IMR-90 (cell line): ENCODE data around the gene LRP11. TPM values are rescaled to one million over a fixed set of nuclear protein-coding genes. Genes with fewer than 3 reads are reported as not detected.
A peak's percentile ranks its signal among the peaks of the same experiment; 100 is the strongest.

Experiments
- ATAC-seq: fragments of 200-7000 bp; cut with Tn5 transposase; 2 replicates; pipeline ENCODE4 v1.9.1; 2020; ENCODE audit warnings: low read depth, mild to moderate bottlenecking, moderate library complexity
- BruUV-seq: library from RNA; stranded (reverse); fragments of 400-500 nt; replicated peaks from 2 replicates; lab custom pipeline; 2021; lab: Mats Ljungman, UMichigan
- CTCF ChIA-PET: fragments of 300-600 bp; formaldehyde crosslinking; extraction: SDS; loops from one replicate; lab custom pipeline; 2021; ENCODE audit warnings: antibody characterized with exemption; lab: Yijun Ruan, JAX
- POLR2A ChIA-PET: fragments of 300-600 bp; sonication (Branson Sonifier 250); formaldehyde crosslinking; loops from one replicate; lab custom pipeline; 2022; ENCODE audit warnings: antibody characterized with exemption; ENCODE audit not compliant: unreplicated experiment; lab: Charles Lee
- DNase-seq: peaks from one replicate; pipeline ENCODE4 v3.0.0; 2013
- H2AFZ ChIP-seq: replicated peaks from 2 replicates; pipeline ENCODE3; 2013; ENCODE audit warnings: low read length, mild to moderate bottlenecking; ENCODE audit not compliant: poor library complexity
- H2AK5ac ChIP-seq: 2 replicates; pipeline ENCODE4 v1.6.1; 2013; ENCODE audit warnings: low read depth, low read length, inconsistent platforms
- H2AK9ac ChIP-seq: replicated peaks from 2 replicates; pipeline ENCODE3; 2013; ENCODE audit warnings: mild to moderate bottlenecking, low read depth, low read length, moderate library complexity; ENCODE audit not compliant: poor library complexity
- H2BK120ac ChIP-seq: 2 replicates; pipeline ENCODE4 v1.6.1; 2013; ENCODE audit warnings: low read depth, low read length, inconsistent platforms
- H2BK15ac ChIP-seq: 3 replicates; pipeline ENCODE4 v1.6.1; 2013; ENCODE audit warnings: low read depth, low read length, inconsistent platforms
- H2BK20ac ChIP-seq: 2 replicates; pipeline ENCODE4 v1.6.1; 2013; ENCODE audit warnings: low read depth, mild to moderate bottlenecking, inconsistent platforms, low read length, moderate library complexity
- H2BK5ac ChIP-seq: 2 replicates; pipeline ENCODE4 v1.6.1; 2013; ENCODE audit warnings: mild to moderate bottlenecking, low read depth, low read length, inconsistent platforms; ENCODE audit not compliant: poor library complexity, severe bottlenecking
- H3K14ac ChIP-seq: replicated peaks from 2 replicates; pipeline ENCODE4 v1.6.1; 2013; ENCODE audit warnings: low read depth, low read length, inconsistent platforms
- H3K18ac ChIP-seq: 2 replicates; pipeline ENCODE4 v1.6.1; 2013; ENCODE audit warnings: low read depth, low read length, control low read depth
- H3K23ac ChIP-seq: 2 replicates; pipeline ENCODE4 v1.6.1; 2013; ENCODE audit warnings: low read depth, low read length, inconsistent platforms
- H3K27ac ChIP-seq: 2 replicates; pipeline ENCODE4 v1.5.1; 2013; ENCODE audit warnings: mild to moderate bottlenecking, control low read depth, low read length; ENCODE audit not compliant: insufficient read depth
- H3K27me3 ChIP-seq: 2 replicates; pipeline ENCODE4 v1.6.1; 2013; ENCODE audit warnings: low read length; ENCODE audit not compliant: control insufficient read depth, insufficient read depth
- H3K36me3 ChIP-seq: 2 replicates; pipeline ENCODE4 v1.6.1; 2013; ENCODE audit warnings: low read length, mixed read lengths; ENCODE audit not compliant: control insufficient read depth, insufficient read depth
- H3K4ac ChIP-seq: 2 replicates; pipeline ENCODE4 v1.6.1; 2013; ENCODE audit warnings: low read depth, low read length, inconsistent platforms
- H3K4me1 ChIP-seq: 2 replicates; pipeline ENCODE4 v1.6.1; 2013; ENCODE audit warnings: low read length, mixed read lengths; ENCODE audit not compliant: control insufficient read depth, insufficient read depth
- H3K4me2 ChIP-seq: 2 replicates; pipeline ENCODE4 v1.6.1; 2013; ENCODE audit warnings: low read depth, mild to moderate bottlenecking, control low read depth, low read length, moderate library complexity
- H3K4me3 ChIP-seq: 2 replicates; pipeline ENCODE4 v1.5.1; 2013; ENCODE audit warnings: low read depth, mild to moderate bottlenecking, control low read depth, low read length, moderate library complexity; ENCODE audit not compliant: insufficient read depth
- H3K56ac ChIP-seq: 2 replicates; pipeline ENCODE4 v1.6.1; 2013; ENCODE audit warnings: low read length, inconsistent platforms; ENCODE audit not compliant: insufficient read depth; ENCODE audit errors: extremely low read depth
- H3K79me1 ChIP-seq, 2 experiments: 2 replicates each; pipeline ENCODE4 v1.6.1; 2013; ENCODE audit warnings: low read length in 2 of 2, inconsistent platforms in 1 of 2, low read depth in 1 of 2
- H3K9ac ChIP-seq: 2 replicates; pipeline ENCODE4 v1.6.1; 2013; ENCODE audit warnings: low read depth, low read length, control low read depth
- H3K9me1 ChIP-seq: 2 replicates; pipeline ENCODE4 v1.6.1; 2013; ENCODE audit warnings: low read length, inconsistent platforms; ENCODE audit not compliant: insufficient read depth
- H3K9me3 ChIP-seq: 2 replicates; pipeline ENCODE4 v1.6.1; 2013; ENCODE audit warnings: low read length; ENCODE audit not compliant: control insufficient read depth, insufficient read depth
- H4K20me1 ChIP-seq: 2 replicates; pipeline ENCODE4 v1.6.1; 2013; ENCODE audit warnings: low read length, inconsistent platforms; ENCODE audit not compliant: insufficient read depth
- H4K5ac ChIP-seq: 2 replicates; pipeline ENCODE4 v1.6.1; 2013; ENCODE audit warnings: mild to moderate bottlenecking, low read depth, low read length, control low read depth
- H4K8ac ChIP-seq, 2 experiments: 2 replicates each; pipeline ENCODE4 v1.6.1; 2013; ENCODE audit warnings: low read depth in 2 of 2, low read length in 2 of 2, control low read depth in 1 of 2, inconsistent platforms in 1 of 2
- H4K91ac ChIP-seq: 2 replicates; pipeline ENCODE4 v1.6.1; 2013; ENCODE audit warnings: low read depth, low read length, inconsistent platforms; ENCODE audit not compliant: insufficient read depth
- CEBPB ChIP-seq: IDR thresholded peaks from 2 replicates; pipeline ENCODE4 v1.6.1; 2012; ENCODE audit warnings: low read depth, low read length, improper control_type of control experiment
- CHD1 ChIP-seq: IDR thresholded peaks from 2 replicates; pipeline ENCODE4 v1.6.1; 2012; ENCODE audit warnings: low read depth, low read length, improper control_type of control experiment
- MXI1 ChIP-seq: IDR thresholded peaks from 2 replicates; pipeline ENCODE4 v1.6.1; 2012; ENCODE audit warnings: low read depth, mild to moderate bottlenecking, low read length, moderate library complexity, borderline replicate concordance
- NFE2L2 ChIP-seq: fragments of 150-350 bp; IDR thresholded peaks from 2 replicates; pipeline ENCODE4 v1.6.1; 2016; ENCODE audit warnings: low read depth, mild to moderate bottlenecking, low read length
- POLR2A ChIP-seq: IDR thresholded peaks from 2 replicates; pipeline ENCODE4 v1.6.1; 2012; ENCODE audit warnings: mild to moderate bottlenecking, low read depth, low read length
- RFX5 ChIP-seq: IDR thresholded peaks from 2 replicates; pipeline ENCODE4 v1.8.0; 2012; ENCODE audit warnings: low read depth, mild to moderate bottlenecking, low read length, moderate library complexity
- WGBS, 2 experiments: methylation state at CpG; one replicate each; pipeline versions ENCODE4 v1.1.5 to v1.1.7; 2013; ENCODE audit warnings: missing lambda C conversion rate in 2 of 2; ENCODE audit not compliant: insufficient read length in 1 of 2; ENCODE audit errors: extremely low coverage in 2 of 2; 5-methylcytosine and 5-hydroxymethylcytosine counted together
- dilution Hi-C: fragments of 300-500 bp; cut with HindIII; formaldehyde crosslinking; loops from one replicate; pipeline ENCODE4 v1.14.3; 2018; ENCODE audit warnings: low sequenced_read_pairs; ENCODE audit not compliant: unreplicated experiment
- in situ Hi-C: fragments of 300-500 bp; cut with MboI; formaldehyde crosslinking; loops from 3 replicates; pipeline ENCODE4 v1.14.3; 2019; ENCODE audit warnings: low sequenced_read_pairs, inconsistent platforms, mixed read lengths
- intact Hi-C: fragments of 100-400 bp; cut with micrococcal nuclease; formaldehyde crosslinking; loops from 2 replicates; pipeline ENCODE4 v1.10.0; 2022
- polyA plus RNA-seq, 3 experiments: library from polyadenylated mRNA; depleted of rRNA; stranded (reverse); fragments of >200 nt; gene quantifications; 2 replicates each; pipeline ENCODE4 v1.2.3, GENCODE V29; 2012; ENCODE audit warnings: low replicate concordance in 1 of 3
- total RNA-seq: library from RNA; depleted of rRNA; stranded (reverse); fragments of >200 nt; gene quantifications from 2 replicates; pipeline ENCODE4 v1.2.3, GENCODE V29; 2012

LRP11 gene
- total and polyA plus RNA-seq, 2 of the 4 experiments (the other 2 are of a cell fraction): 48.8 to 63.8 TPM

- Histone ChIP-seq H3K23ac (no peak overlapping the region), H3K4ac (no peak overlapping the region), H2BK120ac (no peak overlapping the region), H4K8ac (no peak overlapping the region), H2AK5ac (no peak overlapping the region), H3K9me3 (no peaks in the 10 kb centered on the region), H2BK20ac (no peak overlapping the region), H2AK9ac (no peak overlapping the region), H2BK5ac (no peak overlapping the region), H2AFZ (no peak overlapping the region), H3K27me3 (no peaks in the 10 kb centered on the region), H3K4me1 (peaks cover 14% of the 10 kb centered on the region), H3K56ac (no peak overlapping the region), H4K20me1 (no peaks in the 10 kb centered on the region), H3K14ac (no peak overlapping the region), H3K4me3 (no peak overlapping the region), H3K18ac (no peak overlapping the region), H3K9me1 (peaks cover 5% of the 10 kb centered on the region; the same call in 1 of the 2 replicates), H3K4me2 (no peak overlapping the region), H4K5ac (no peak overlapping the region), H3K27ac (no peak overlapping the region), H4K91ac (no peak overlapping the region), H3K36me3 (no peaks in the 10 kb centered on the region), H3K9ac (no peak overlapping the region), H3K79me1 (no peaks in the 10 kb centered on the region), H2BK15ac (no peak overlapping the region)
- dilution Hi-C loops: no loop called here
- intact Hi-C loops: no loop called here
- ATAC-seq (no peak), DNase-seq (peak; percentile 17)
- in situ Hi-C loops: no loop called here
- no peak for TF ChIP-seq CHD1
- TF ChIP-seq CEBPB: no peak
- no peak for TF ChIP-seq NFE2L2
- no peak for TF ChIP-seq RFX5
- TF ChIP-seq POLR2A: no peak
- no peak for TF ChIP-seq MXI1
- WGBS, 2 experiments: 100% methylated on average over 2 of the region's 7 CpGs; no CpG with 5 or more reads in 1 of the 2 experiments
- BruUV-seq: no TSS peak
- ChIA-PET POLR2A (no interaction called here), CTCF (no interaction called here)
Observed at GRCh38 chr6:149889326-149889725, 25.2 kb upstream of the LRP11 start.
